GM12872 (cell line): Measurements from ENCODE around the gene STAT6.

Experiments
- CTCF ChIP-seq: IDR thresholded peaks from 3 replicates; pipeline ENCODE4 v1.5.1; 2011; ENCODE audit warnings: low read depth, mild to moderate bottlenecking, low read length, moderate library complexity; ENCODE audit not compliant: insufficient read depth

STAT6 gene

GRCh38 chr12:57151741-57152630 is 40.8 kb upstream of the STAT6 start:
- TF ChIP-seq CTCF = no peak

- no peak for TF ChIP-seq CTCF
Measured at GRCh38 chr12:57150400-57151000, 39.3 kb upstream of the STAT6 start.

GRCh38 chr12:57149245-57149900 is 38.2 kb upstream of the STAT6 start:
- TF ChIP-seq CTCF = no peak

GRCh38 chr12:57148469-57149244 is 37.5 kb upstream of the STAT6 start:
- TF ChIP-seq CTCF = no peak

GRCh38 chr12:57146961-57147944 is 36.1 kb upstream of the STAT6 start, which contains the start of gene LRP1-AS:
Gene LRP1-AS (minus strand): TSS chr12:57147619.
- TF ChIP-seq CTCF = no peak

GRCh38 chr12:57146092-57146491 is 34.9 kb upstream of the STAT6 start:
- TF ChIP-seq CTCF = no peak
